Stimulated activated CD4-positive, alpha-beta T cell treated with anti-CD3 and anti-CD28 coated beads, TNF-alpha, amount 100 ng/mL, for 24 hours (primary cell): ENCODE results near the gene ICAM3.

Experiments used
- DNase-seq, 3 experiments: peaks; one replicate each; pipeline ENCODE4 v3.0.0-alpha.2; 2020; ENCODE audit warnings: low read depth in 3 of 3

ICAM3 gene

GRCh38 chr19:10291554-10292205, 47.7 kb downstream of the ICAM3 start:
- DNase-seq = no peak

- DNase-seq = no peak
These were observed 48.4 kb downstream of the ICAM3 start for GRCh38 chr19:10290876-10291553.

- DNase-seq = no peak
These were observed 49.0 kb downstream of the ICAM3 start for GRCh38 chr19:10290357-10290875.

GRCh38 chr19:10289836-10290356, 49.5 kb downstream of the ICAM3 start, which contains the start of gene ICAM5:
TSS of gene ICAM5 (plus strand) at chr19:10289952. CDS start at chr19:10290044, 92 bp downstream.
- no peak for DNase-seq

GRCh38 chr19:10289167-10289835, 50.1 kb downstream of the ICAM3 start:
- peak in 2 of 3 experiments; percentile 36 to 69 for DNase-seq

- no peak for DNase-seq
These were observed 50.7 kb downstream of the ICAM3 start for GRCh38 chr19:10288662-10289166.

GRCh38 chr19:10286803-10287737, 52.4 kb downstream of the ICAM3 start, which contains the start of gene ICAM4:
TSS of gene ICAM4 (plus strand) at chr19:10286955. CDS start at chr19:10287013, 58 bp downstream.
- no peak for DNase-seq

- DNase-seq = no peak
These were observed 54.0 kb downstream of the ICAM3 start for GRCh38 chr19:10285393-10285792.

GRCh38 chr19:10284960-10285278, 54.5 kb downstream of the ICAM3 start:
- DNase-seq = no peak

- no peak for DNase-seq
These were observed 55.1 kb downstream of the ICAM3 start for GRCh38 chr19:10284065-10284959.
